GM23338 (cell line): ENCODE measurements around the gene KANK4. TPM values are rescaled to one million over a fixed set of nuclear protein-coding genes. Genes with fewer than 3 reads are reported as not detected.

Experiments used
- EZH2 ChIP-seq: fragments of 200-600 bp; sonication (generic); IDR thresholded peaks from one replicate; pipeline ENCODE4 v1.8.0; 2017; ENCODE audit warnings: antibody characterized with exemption, mild to moderate bottlenecking, low read depth; ENCODE audit not compliant: unreplicated experiment
- EZH2phosphoT487 ChIP-seq: fragments of 200-600 bp; sonication (generic); IDR thresholded peaks from one replicate; pipeline ENCODE4 v1.8.1; 2018; ENCODE audit warnings: antibody characterized with exemption; ENCODE audit not compliant: unreplicated experiment
- NANOG ChIP-seq: IDR thresholded peaks from 2 replicates; pipeline ENCODE4 v1.6.1; 2016; ENCODE audit warnings: antibody characterized with exemption, borderline replicate concordance
- STAT1 ChIP-seq: IDR thresholded peaks from one replicate; pipeline ENCODE4 v1.6.1; 2016; ENCODE audit warnings: antibody characterized with exemption; ENCODE audit not compliant: unreplicated experiment
- ZNF114 ChIP-seq: fragments of 250-450 bp; sonication (Bioruptor Pico); IDR thresholded peaks from 2 replicates; pipeline ENCODE4 v1.5.0; 2020; ENCODE audit warnings: mild to moderate bottlenecking, moderate library complexity
- polyA plus RNA-seq: library from polyadenylated mRNA; unstranded; fragments of >200 nt; fragmentation: Nextera tagmentation; extraction: Ambion mirVana; gene quantifications from 2 replicates; pipeline ENCODE4 v1.2.1, GENCODE V29; 2016
- total RNA-seq: library from RNA; depleted of rRNA; stranded (reverse); fragments of >200 nt; shearing (Covaris generic); gene quantifications from 2 replicates; pipeline ENCODE4 v1.2.3, GENCODE V29; 2014
- TF ChIP-seq, protein P1 (sequence below): fragments of 250-450 bp; sonication (Bioruptor Pico); IDR thresholded peaks from 2 replicates; pipeline ENCODE4 v1.5.0; 2020; ENCODE audit warnings: mild to moderate bottlenecking, moderate library complexity
- TF ChIP-seq, protein P2 (sequence below): IDR thresholded peaks from 2 replicates; pipeline ENCODE4 v1.6.1; 2016; ENCODE audit warnings: antibody characterized with exemption
- TF ChIP-seq, protein P3 (sequence below): IDR thresholded peaks from one replicate; pipeline ENCODE4 v1.6.1; 2018; ENCODE audit warnings: antibody characterized with exemption; ENCODE audit not compliant: unreplicated experiment

KANK4 gene
- total and polyA plus RNA-seq, 2 experiments from 2014 or later: 0.31 to 0.42 TPM

DNA sequence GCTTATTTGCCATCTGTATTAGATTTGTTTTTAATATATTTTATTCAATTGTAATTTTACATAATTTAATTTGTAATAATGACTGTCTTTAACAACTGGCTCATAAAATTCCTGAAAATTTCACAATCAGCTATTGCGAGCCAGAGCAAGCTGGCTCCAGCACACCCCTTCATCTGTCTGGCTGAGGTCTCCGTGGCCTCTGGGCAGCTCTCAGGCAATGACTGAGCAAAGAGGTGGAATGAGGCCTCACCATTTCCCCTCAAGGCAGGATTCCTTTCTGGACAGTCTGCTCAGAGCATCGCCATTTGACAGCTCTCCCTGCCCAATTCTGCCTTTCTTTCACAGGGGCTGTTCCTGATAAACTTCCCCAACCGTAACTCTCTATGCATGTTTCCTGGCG, 5.8 kb upstream of the KANK4 start (continued):
- TF ChIP-seq, protein P1, sequence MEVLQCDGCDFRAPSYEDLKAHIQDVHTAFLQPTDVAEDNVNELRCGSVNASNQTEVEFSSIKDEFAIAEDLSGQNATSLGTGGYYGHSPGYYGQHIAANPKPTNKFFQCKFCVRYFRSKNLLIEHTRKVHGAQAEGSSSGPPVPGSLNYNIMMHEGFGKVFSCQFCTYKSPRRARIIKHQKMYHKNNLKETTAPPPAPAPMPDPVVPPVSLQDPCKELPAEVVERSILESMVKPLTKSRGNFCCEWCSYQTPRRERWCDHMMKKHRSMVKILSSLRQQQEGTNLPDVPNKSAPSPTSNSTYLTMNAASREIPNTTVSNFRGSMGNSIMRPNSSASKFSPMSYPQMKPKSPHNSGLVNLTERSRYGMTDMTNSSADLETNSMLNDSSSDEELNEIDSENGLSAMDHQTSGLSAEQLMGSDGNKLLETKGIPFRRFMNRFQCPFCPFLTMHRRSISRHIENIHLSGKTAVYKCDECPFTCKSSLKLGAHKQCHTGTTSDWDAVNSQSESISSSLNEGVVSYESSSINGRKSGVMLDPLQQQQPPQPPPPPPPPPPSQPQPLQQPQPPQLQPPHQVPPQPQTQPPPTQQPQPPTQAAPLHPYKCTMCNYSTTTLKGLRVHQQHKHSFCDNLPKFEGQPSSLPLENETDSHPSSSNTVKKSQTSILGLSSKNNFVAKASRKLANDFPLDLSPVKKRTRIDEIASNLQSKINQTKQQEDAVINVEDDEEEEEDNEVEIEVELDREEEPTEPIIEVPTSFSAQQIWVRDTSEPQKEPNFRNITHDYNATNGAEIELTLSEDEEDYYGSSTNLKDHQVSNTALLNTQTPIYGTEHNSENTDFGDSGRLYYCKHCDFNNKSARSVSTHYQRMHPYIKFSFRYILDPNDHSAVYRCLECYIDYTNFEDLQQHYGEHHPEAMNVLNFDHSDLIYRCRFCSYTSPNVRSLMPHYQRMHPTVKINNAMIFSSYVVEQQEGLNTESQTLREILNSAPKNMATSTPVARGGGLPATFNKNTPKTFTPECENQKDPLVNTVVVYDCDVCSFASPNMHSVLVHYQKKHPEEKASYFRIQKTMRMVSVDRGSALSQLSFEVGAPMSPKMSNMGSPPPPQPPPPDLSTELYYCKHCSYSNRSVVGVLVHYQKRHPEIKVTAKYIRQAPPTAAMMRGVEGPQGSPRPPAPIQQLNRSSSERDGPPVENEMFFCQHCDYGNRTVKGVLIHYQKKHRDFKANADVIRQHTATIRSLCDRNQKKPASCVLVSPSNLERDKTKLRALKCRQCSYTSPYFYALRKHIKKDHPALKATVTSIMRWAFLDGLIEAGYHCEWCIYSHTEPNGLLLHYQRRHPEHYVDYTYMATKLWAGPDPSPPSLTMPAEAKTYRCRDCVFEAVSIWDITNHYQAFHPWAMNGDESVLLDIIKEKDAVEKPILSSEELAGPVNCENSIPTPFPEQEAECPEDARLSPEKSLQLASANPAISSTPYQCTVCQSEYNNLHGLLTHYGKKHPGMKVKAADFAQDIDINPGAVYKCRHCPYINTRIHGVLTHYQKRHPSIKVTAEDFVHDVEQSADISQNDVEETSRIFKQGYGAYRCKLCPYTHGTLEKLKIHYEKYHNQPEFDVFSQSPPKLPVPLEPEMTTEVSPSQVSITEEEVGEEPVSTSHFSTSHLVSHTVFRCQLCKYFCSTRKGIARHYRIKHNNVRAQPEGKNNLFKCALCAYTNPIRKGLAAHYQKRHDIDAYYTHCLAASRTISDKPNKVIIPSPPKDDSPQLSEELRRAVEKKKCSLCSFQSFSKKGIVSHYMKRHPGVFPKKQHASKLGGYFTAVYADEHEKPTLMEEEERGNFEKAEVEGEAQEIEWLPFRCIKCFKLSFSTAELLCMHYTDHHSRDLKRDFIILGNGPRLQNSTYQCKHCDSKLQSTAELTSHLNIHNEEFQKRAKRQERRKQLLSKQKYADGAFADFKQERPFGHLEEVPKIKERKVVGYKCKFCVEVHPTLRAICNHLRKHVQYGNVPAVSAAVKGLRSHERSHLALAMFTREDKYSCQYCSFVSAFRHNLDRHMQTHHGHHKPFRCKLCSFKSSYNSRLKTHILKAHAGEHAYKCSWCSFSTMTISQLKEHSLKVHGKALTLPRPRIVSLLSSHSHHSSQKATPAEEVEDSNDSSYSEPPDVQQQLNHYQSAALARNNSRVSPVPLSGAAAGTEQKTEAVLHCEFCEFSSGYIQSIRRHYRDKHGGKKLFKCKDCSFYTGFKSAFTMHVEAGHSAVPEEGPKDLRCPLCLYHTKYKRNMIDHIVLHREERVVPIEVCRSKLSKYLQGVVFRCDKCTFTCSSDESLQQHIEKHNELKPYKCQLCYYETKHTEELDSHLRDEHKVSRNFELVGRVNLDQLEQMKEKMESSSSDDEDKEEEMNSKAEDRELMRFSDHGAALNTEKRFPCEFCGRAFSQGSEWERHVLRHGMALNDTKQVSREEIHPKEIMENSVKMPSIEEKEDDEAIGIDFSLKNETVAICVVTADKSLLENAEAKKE (CRISPR knock-in tag): no peak
- TF ChIP-seq EZH2phosphoT487: no peak
- no peak for TF ChIP-seq NANOG
- TF ChIP-seq, protein P2, sequence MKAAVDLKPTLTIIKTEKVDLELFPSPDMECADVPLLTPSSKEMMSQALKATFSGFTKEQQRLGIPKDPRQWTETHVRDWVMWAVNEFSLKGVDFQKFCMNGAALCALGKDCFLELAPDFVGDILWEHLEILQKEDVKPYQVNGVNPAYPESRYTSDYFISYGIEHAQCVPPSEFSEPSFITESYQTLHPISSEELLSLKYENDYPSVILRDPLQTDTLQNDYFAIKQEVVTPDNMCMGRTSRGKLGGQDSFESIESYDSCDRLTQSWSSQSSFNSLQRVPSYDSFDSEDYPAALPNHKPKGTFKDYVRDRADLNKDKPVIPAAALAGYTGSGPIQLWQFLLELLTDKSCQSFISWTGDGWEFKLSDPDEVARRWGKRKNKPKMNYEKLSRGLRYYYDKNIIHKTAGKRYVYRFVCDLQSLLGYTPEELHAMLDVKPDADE: no peak
- TF ChIP-seq, protein P3, sequence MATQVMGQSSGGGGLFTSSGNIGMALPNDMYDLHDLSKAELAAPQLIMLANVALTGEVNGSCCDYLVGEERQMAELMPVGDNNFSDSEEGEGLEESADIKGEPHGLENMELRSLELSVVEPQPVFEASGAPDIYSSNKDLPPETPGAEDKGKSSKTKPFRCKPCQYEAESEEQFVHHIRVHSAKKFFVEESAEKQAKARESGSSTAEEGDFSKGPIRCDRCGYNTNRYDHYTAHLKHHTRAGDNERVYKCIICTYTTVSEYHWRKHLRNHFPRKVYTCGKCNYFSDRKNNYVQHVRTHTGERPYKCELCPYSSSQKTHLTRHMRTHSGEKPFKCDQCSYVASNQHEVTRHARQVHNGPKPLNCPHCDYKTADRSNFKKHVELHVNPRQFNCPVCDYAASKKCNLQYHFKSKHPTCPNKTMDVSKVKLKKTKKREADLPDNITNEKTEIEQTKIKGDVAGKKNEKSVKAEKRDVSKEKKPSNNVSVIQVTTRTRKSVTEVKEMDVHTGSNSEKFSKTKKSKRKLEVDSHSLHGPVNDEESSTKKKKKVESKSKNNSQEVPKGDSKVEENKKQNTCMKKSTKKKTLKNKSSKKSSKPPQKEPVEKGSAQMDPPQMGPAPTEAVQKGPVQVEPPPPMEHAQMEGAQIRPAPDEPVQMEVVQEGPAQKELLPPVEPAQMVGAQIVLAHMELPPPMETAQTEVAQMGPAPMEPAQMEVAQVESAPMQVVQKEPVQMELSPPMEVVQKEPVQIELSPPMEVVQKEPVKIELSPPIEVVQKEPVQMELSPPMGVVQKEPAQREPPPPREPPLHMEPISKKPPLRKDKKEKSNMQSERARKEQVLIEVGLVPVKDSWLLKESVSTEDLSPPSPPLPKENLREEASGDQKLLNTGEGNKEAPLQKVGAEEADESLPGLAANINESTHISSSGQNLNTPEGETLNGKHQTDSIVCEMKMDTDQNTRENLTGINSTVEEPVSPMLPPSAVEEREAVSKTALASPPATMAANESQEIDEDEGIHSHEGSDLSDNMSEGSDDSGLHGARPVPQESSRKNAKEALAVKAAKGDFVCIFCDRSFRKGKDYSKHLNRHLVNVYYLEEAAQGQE: no peak
- no peak for TF ChIP-seq ZNF114 (CRISPR knock-in tag)
- TF ChIP-seq EZH2: no peak
- TF ChIP-seq STAT1: no peak
